Measurements from ENCODE around the gene LHFPL4. TPM values are rescaled to one million over a fixed set of nuclear protein-coding genes. Genes with fewer than 3 reads are reported as not detected.

LHFPL4 gene
- polyA plus RNA-seq, 2 of the 4 experiments (the other 2 are of a cell fraction) = 0.08 to 0.39 TPM

- DNase-seq (ENCODE audit: low read depth in 1 of 2, low spot score in 1 of 2) (no peak), FAIRE-seq (no peak), ATAC-seq (no peak)
- H3K27ac ChIP-seq = no peak overlapping the region
- H3K4me2 ChIP-seq = no peak overlapping the region
- no peak overlapping the region for H3K4me3 ChIP-seq
- peaks cover 9% of the 10 kb centered on the region; the same call in 1 of the 3 replicates for H3K4me1 ChIP-seq
- ChIA-PET POLR2A (interaction anchor here (1.0 kb wide), 1 partner anchor 148 kb away, joined by 3 read pairs; the partner anchor contains the start of gene MTMR14), CTCF (interaction anchor here (0.7 to 5.1 kb wide), 10 partner anchors 9 to 227 kb away, joined by 3 to 52 read pairs (median 4); partner anchors contain the start of gene THUMPD3)
- TF ChIP-seq CEBPB (IDR thresholded peaks at IDR 0.05) (no peak), SMC3 (IDR thresholded peaks at IDR 0.05) (no peak), JUN (IDR thresholded peaks at IDR 0.05) (no peak), HES2 (IDR thresholded peaks at IDR 0.05) (no peak), MAZ (IDR thresholded peaks at IDR 0.05; ENCODE audit: borderline replicate concordance, low read depth, low read length) (no peak)
- TF ChIP-seq, protein P1, sequence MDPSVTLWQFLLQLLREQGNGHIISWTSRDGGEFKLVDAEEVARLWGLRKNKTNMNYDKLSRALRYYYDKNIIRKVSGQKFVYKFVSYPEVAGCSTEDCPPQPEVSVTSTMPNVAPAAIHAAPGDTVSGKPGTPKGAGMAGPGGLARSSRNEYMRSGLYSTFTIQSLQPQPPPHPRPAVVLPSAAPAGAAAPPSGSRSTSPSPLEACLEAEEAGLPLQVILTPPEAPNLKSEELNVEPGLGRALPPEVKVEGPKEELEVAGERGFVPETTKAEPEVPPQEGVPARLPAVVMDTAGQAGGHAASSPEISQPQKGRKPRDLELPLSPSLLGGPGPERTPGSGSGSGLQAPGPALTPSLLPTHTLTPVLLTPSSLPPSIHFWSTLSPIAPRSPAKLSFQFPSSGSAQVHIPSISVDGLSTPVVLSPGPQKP (IDR thresholded peaks at IDR 0.05; ENCODE audit: low read depth, low read length) = no peak
- H3K9me3 ChIP-seq = no peaks in the 10 kb centered on the region
- WGBS (ENCODE audit: missing lambda C conversion rate) = 51% methylated on average over 6 of the region's 6 CpGs
Measured at GRCh38 chr3:9501226-9501625, 52.4 kb downstream of the LHFPL4 start.

GRCh38 chr3:9500108-9501050 lies 53.2 kb downstream of the LHFPL4 start:
- no peak for FAIRE-seq
- ChIA-PET CTCF (interaction anchor here (0.7 to 5.1 kb wide), 11 partner anchors 8 to 228 kb away, joined by 3 to 52 read pairs (median 4); partner anchors contain the start of gene THUMPD3), POLR2A (interaction anchor here (1.0 kb wide), 1 partner anchor 149 kb away, joined by 3 read pairs; the partner anchor contains the start of gene MTMR14)
- no peak overlapping the region for H3K4me3 ChIP-seq
- 32% methylated on average over 34 of the region's 39 CpGs for WGBS (ENCODE audit: missing lambda C conversion rate)
- peak in 1 of 2 experiments; percentile 46; a peak in 2 of 5 replicates for TF ChIP-seq RAD21 (conservative IDR thresholded peaks at IDR 0.05 in 1 of 2, IDR thresholded peaks at IDR 0.05 in 1 of 2)
- TF ChIP-seq, protein P2, sequence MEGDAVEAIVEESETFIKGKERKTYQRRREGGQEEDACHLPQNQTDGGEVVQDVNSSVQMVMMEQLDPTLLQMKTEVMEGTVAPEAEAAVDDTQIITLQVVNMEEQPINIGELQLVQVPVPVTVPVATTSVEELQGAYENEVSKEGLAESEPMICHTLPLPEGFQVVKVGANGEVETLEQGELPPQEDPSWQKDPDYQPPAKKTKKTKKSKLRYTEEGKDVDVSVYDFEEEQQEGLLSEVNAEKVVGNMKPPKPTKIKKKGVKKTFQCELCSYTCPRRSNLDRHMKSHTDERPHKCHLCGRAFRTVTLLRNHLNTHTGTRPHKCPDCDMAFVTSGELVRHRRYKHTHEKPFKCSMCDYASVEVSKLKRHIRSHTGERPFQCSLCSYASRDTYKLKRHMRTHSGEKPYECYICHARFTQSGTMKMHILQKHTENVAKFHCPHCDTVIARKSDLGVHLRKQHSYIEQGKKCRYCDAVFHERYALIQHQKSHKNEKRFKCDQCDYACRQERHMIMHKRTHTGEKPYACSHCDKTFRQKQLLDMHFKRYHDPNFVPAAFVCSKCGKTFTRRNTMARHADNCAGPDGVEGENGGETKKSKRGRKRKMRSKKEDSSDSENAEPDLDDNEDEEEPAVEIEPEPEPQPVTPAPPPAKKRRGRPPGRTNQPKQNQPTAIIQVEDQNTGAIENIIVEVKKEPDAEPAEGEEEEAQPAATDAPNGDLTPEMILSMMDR (IDR thresholded peaks at IDR 0.05) = peak; percentile 63
- TF ChIP-seq FOSB (CRISPR knock-in tag; IDR thresholded peaks at IDR 0.05) = no peak
- TF ChIP-seq MAZ (IDR thresholded peaks at IDR 0.05; ENCODE audit: borderline replicate concordance, low read depth, low read length) = no peak
- TF ChIP-seq, protein P3, sequence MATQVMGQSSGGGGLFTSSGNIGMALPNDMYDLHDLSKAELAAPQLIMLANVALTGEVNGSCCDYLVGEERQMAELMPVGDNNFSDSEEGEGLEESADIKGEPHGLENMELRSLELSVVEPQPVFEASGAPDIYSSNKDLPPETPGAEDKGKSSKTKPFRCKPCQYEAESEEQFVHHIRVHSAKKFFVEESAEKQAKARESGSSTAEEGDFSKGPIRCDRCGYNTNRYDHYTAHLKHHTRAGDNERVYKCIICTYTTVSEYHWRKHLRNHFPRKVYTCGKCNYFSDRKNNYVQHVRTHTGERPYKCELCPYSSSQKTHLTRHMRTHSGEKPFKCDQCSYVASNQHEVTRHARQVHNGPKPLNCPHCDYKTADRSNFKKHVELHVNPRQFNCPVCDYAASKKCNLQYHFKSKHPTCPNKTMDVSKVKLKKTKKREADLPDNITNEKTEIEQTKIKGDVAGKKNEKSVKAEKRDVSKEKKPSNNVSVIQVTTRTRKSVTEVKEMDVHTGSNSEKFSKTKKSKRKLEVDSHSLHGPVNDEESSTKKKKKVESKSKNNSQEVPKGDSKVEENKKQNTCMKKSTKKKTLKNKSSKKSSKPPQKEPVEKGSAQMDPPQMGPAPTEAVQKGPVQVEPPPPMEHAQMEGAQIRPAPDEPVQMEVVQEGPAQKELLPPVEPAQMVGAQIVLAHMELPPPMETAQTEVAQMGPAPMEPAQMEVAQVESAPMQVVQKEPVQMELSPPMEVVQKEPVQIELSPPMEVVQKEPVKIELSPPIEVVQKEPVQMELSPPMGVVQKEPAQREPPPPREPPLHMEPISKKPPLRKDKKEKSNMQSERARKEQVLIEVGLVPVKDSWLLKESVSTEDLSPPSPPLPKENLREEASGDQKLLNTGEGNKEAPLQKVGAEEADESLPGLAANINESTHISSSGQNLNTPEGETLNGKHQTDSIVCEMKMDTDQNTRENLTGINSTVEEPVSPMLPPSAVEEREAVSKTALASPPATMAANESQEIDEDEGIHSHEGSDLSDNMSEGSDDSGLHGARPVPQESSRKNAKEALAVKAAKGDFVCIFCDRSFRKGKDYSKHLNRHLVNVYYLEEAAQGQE (IDR thresholded peaks at IDR 0.05) = peak; percentile 51; the same call in 1 of the 2 replicates
- peak; percentile 25; the same call in 2 of the 3 replicates for TF ChIP-seq SMC3 (IDR thresholded peaks at IDR 0.05)
- ATAC-seq = peak; percentile 79 to 91
- H3K4me1 ChIP-seq = peaks cover 9% of the 10 kb centered on the region; the same call in 1 of the 3 replicates
- peak overlapping the region; percentile 73 for H3K4me2 ChIP-seq
- peak; percentile 73 to 83 for DNase-seq (ENCODE audit: low read depth in 1 of 2, low spot score in 1 of 2)
- no peaks in the 10 kb centered on the region for H3K9me3 ChIP-seq
- H3K27ac ChIP-seq = no peak overlapping the region
